ENCODE results near the gene AKT3.
"Not testable (repeated sequence)": the region's sequence is repeated elsewhere in the genome, so short reads cannot be mapped to it uniquely, and the experiment has no call there.

AKT3 gene

DNA sequence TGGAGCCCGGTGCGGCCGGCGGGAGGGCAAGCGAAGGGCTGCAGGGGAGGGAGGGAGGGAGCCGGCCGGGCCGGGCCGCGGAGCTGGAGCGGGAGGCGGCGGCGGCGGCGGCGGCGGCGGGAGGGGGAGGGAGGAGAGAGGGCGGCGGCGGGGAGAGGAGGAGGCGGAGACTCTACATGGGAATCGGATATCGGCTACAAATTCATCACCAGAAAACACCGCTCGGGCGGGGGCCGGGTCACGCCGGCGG lies at the start of gene AKT3:
Gene AKT3, minus strand, starts transcription at position 42 of the 250 bp plus-strand sequence. CDS start 7,073 bp downstream, outside the sequence.
- DNase-seq, result no peak

DNA sequence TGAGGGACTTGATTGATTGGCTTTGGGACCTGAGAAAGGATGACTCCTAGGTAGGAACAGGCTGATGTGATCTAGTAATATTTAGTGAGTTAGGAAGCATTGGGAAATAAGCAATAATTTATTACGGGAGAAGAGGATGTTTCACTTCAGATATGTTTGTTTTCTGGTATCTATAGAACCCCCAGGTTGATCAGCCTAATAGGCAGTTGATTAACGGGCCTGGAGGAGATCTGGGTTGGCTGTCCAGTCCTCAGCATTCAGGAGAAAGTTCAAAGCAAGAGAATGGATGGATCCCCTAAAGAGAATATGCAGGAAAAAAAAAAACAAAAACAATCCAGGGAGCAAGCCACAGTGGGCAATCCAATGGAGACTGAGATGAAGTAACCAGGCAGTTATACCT lies 48.2 kb upstream of the AKT3 start:
- no peak for DNase-seq

DNA sequence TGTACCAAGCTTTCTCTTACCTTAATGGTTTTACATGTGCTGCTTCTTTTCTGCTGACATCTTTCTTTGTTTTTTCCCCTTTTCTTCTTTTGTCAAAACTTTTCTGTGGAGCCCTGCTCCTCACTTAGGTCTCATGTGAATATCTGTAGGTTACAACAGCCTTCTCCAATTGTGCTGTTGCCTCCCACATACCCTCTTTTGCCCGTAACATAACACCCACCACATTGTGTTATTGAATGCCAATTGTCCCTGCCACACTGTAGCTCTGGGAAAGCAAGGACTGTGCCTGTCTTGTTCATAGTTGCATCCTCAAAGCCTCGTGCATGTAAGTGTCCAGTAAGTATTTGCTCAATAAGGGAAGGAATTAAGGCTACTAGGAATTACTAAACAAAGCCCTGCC lies 46.3 kb upstream of the AKT3 start:
- no peak for DNase-seq

DNA sequence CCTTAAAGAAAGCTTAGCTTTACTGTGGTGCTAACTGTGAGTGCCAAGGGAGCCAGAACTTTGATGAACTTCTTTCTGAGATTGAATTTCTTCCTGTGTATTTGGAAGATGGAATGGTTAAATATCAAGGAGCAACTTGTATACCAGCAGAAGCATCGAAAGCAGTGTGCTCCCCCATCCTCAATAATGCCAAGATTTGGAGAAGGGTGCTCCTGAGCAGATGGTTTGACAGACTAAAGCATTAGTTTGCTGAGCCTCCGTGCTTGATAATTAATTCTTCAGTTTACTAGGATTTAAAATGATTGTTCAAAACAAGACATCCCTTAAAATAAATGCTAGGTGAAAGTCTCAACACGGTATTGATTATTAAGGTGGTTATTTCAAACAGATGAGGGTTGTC lies 42.4 kb upstream of the AKT3 start:
- DNase-seq, result no peak

DNA sequence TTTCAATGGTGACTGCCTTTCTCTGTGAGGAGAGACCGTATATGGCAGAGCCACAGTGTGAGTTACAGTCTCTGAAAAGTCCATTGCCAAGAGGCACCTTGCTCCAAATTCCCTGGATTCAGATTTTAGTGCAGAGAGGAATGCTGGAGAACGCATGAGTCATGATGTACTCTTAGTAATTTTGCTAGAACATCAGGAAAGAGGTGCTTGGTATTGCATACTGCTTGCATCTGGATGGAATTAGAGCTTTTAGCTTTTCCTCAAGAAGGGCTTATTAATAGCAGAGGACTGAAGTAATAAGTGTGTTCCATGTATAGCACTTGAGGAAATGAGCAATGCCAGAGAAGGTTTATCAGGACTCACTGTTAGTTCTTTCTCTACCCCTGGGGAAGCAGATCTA lies 40.5 kb upstream of the AKT3 start:
- DNase-seq, result no peak

DNA sequence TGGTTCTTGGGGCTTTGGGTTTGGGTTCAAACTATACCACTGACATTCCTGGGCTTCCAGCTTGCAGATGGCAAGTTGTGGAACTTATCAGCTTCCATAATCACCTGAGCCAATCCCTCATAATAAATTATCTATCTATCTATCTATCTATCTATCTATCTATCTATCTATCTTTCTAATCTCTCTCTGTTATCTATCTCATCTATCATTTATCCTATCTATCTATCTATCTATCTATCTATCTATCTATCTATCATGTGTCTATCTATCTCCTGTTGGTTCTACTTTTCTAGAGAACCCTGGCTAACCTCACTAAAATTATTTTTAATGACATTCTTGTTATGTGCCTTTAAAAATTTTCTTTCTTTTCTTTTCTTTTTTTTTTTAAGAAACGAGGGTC lies 35.8 kb upstream of the AKT3 start:
- DNase-seq, result no peak

DNA sequence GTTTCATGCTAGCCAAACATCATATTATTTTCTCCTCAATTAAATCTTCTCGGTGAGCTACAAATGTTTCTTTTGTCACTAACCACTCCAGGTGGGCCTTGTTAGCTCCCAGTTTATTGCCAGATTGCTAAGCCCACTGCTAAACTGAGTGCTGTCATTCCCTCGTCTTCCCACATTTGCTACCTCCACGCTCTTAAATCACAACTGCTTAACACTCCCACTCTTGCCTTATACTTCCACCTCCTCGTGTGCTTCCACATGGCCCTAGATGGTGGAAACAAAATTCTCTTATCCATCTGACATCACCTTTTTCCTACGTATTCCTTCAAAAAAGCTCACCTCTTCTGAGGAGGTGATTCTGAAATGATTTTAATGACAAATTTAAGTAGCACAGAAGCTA lies 34.6 kb upstream of the AKT3 start:
- DNase-seq, result no peak

DNA sequence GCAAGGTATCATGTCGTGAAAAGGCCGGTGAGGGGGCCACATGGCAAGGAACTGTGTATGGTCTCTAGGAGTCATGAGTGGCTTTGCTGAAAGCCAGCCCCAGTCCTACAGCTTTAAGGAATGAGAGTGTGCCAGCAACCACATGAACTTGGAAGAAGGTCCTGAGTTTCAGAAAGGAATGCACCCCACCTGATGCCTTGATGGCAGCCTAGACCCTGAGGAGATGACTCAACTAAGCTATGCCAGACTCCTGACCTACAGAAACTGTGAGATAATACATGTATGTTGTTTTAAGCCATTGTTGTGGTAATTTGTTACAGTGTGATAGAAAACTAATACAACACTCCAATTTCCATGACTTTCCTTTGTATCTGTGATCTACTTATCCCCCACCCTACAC lies 33.5 kb upstream of the AKT3 start:
- no peak for DNase-seq

DNA sequence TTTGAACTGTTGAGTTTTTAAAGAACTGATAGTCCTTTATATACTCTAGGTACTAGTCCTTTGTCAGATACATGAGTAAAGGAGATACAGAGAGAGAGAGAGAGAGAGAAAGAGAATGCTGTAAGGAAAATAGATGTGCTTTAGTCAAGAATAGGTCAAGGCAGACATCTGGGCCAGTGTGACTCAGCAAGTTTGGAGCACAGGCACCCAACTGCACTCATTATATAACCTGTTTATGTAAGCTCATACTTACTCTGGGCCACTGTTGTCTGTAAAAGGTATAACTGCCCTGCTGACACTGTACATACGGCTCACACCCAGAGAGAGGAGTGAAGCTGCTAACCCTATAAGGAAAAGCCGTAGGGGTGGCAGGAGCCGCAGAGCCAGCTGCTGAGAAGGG lies 32.2 kb upstream of the AKT3 start:
- no peak for DNase-seq

DNA sequence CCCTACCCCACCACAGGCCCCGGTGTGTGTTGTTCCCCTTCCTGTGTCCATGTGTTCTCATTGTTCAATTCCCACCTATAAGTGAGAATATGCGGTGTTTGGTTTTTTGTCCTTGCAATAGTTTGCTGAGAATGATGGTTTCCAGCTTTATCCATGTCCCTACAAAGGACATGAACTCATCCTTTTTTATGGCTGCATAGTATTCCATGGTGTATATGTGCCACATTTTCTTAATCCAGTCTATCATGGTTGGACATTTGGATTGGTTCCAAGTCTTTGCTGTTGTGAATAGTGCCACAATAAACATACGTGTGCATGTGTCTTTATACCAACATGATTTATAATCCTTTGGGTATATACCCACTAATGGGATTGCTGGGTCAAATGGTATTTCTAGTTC lies 27.0 kb upstream of the AKT3 start:
- not testable (repeated sequence) for DNase-seq

DNA sequence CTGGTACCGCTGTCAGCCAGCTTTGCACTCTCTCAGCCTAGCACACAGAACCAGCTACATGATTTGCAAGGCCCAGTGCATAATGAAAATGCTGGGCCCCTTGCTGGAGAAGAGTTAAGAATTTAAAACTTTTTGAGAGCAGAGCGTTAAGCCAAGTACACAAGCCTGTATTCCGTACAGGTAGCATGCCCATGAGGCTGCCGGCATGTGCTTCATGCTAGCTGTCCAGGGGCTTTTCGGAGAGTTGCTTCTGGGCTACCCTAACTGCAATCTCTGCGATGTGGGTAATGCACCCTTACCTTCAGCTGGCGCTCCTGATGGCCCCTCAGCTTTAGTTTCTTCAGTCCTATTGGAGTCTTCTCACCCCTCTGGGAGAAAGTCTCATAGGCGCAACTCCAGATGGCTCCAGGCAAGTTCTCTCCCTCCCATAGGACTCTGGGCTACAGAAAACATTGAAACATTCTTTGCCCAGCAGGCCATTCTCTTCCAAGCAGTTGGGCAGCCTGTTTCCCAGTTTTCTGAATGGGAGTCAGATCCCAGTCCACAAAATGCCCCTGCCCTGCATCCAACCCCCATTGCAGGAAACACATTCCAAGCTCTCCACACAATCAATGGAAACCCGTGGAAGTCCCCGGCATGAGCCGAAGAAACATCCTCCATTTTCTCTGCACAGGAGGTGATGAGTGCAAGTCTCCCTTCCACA lies 5.7 kb upstream of the AKT3 start:
- DNase-seq, result no peak

DNA sequence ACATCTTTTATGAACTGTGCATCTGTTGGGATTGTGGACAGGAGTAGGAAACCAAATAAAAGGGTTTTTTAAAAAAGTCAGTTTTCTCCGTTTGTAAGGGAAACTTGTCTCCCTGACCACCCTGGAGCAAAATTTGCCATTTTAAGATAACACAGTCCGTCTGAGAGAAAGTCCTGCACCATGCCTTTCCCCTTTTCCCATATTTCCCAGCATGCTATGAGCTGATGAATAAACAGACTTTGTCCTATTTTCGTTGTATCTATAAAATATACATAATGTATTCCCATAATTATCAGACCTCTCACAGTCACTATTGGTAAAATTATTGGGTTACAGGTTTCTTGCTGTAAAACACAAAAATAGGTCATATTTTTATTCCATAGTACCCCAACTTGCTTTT lies 1.7 kb upstream of the AKT3 start:
- no peak for DNase-seq

DNA sequence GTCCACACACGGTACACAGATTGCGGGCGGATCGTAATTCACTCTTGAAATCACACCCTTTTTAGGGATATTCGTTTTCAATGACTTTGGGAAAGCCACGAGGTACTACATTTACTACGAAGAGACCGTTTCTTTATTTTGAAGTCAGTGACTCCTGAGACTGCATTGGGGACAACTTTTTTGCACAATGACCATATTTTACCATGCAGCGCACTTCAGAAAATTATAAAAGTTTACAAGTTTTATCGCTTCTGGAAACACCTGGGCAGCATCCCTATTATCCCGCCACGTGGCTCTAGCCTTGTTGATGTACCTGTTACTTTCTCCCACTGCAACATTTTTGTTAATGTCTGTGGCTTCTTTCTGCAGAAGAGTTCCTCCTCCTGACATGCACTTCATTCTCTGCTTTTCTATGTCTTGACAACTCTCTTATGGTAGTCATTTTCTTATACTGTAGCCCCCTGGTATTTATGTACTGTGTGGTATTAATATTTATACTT lies 1.3 kb upstream of the AKT3 start:
- DNase-seq, result no peak

DNA sequence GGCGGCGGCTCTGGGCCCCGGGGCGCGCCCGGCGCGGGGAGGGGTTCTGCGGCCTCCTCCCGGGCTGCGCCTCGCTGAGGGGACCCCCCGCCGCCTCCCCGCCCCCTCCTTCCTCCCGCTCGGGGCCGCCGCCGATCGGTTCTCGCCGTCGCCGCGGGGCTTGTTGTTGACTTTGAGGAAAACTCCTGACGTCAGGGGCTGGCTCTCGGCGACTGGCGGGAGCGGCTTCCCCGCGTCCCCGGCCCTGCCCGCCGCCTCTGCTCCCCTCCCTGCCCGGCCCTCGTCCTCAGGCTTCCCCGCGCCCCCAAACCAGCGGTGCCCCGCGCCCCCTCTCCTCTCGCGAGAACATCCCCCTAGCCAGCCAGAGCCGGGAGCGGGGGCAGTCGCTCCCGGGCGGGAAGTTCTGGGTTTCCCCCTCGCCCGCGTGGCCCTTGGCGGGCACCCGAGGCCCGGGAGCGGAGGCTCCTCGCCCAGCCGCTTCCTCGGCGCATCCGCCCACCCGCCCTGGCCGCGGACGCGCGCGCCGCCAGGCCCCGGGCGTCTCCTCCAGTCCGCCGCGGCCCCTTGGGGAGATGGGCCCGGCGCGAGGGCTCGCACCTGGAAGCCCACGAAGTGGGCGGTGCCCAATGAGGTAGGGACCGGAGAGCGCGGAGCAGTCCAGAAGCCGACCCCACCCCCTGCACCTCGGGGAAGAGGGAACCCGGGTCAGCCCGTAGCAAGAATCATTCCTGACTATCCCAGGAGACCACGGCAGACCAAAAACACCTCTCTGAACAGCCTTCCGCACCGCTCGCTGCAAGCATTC lies 611 bp upstream of the AKT3 start:
- peak; percentile 86 for DNase-seq

DNA sequence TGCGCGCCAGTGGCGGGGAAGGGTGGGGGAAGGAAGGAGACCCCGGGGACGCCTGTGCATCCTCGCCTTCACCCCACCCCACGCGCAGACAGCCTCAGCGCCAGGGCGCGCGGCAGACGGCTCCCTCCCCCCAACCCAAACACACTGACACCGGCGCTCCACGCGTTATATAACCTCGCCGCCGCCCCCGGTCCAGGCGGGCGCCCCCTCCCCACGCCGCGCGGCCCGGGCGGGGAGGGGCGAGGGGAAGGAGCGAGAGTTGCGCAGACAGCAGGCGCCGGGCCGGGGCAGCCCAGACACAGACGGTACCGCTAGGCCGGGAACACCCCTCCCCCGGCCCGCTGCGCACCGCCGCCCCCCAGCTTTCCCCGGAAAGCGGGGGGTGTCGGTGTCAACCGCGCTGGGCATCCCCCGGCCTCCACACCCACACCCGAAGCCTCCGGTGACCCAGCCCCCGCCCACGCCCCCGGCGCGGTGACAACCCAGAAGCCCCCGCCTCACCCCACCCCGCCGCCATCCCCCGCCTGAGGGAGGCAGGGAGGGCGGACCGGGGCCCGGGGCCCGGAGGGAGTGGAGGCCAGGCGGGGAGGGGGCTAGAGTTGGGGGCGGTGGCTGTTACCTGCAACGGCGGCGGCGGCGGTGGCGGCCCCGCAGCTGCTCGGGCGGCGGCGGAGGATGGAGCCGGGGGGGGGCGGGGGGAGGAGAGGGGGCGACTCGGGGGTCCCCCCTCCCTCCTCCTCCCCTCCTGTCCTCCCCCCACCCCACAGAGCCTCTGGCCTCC lies 432 bp downstream of the AKT3 start:
- DNase-seq, result peak; percentile 77

DNA sequence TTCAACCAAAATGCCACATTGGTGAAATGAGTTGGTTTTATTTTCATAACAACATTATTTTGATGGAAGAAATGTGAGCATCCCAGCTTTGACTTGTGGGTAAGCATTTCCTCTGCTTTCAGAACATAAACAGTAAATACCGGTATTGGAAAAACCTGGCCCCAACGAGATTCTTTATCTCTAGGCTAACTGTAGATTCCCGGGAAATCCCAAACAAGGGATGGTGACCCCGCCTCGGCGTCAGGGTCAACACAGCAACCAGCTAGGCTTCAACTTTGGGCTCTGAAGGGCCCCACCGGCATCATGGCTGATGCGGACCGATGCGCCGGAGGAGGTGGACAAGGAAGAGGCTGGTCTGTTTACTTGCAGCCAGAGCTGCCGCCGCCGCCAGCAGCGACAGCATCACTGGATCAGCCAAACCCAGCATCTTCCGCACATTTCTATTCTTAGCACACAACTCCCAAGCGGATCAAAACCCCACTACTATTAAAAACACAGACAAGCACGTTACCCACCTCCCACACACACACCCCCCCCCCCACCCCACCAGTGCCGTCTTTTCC lies 1.1 kb downstream of the AKT3 start:
- DNase-seq, result peak; percentile 59

DNA sequence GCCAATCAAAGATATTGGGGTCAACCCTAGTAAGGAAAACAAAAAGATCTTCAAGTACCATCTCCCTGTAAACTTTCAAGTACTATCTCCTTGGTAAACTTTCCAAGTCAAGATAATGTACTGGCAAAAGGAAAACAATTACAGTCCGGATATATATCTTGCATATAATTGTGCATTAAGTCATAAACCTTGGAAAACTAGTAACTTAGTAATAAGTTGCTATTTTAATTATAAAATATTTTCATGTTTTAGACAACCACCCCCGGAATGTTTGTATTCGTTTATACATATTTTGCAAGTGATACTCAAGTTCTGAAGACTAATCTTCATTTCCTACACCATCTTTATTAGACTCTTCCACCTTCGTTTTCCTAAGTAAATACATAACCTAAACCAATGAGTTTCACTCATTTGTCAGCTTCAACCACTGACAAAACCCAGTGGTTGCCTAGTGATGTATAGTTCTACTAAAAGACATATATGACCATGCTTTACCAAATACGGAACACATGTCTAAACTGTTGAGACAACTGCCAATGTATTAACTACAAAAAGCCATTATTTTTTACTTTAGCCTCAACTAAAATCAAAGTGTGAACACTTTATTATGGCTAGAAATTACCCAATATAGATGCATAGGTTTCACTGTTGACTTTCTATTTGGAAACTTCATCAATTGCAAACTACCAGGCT lies 1.7 kb downstream of the AKT3 start:
- DNase-seq, result no peak

DNA sequence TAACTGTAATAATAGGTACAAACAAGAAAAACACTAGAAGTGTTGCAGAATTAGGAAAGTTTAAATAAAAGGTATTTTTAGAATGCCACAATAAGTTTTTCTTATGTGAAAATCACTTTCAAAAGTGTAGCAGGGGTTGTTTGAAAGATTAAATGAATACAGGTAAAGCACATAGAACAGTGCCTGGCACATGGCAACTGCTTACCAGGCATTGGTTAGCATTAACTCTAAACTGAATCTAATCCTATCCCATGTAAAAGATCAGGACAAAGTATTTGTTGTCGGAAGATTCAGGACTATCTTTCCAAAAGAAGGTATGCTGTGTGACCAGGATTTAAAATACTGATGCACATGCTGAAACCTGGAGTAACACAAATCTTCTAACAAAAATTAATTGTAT lies 3.3 kb downstream of the AKT3 start:
- DNase-seq, result no peak

DNA sequence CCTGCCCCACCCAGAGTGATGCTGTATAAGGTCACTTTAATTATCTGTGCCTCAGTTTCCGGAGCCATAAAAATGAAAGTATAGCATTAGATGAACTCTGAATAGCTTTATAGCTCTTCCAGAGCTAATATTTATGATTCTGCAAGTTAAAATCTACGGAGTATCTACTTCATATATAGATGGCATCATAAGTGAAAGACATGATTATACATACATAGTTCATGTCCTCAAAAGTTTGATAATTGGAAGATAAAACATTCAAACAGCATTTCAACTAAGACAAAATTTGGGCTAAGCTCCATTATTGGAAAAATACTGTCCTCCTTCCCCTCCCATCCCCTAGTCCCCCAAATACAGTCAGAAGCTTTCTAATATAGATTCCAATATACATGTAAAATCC lies 4.2 kb downstream of the AKT3 start:
- no peak for DNase-seq

DNA sequence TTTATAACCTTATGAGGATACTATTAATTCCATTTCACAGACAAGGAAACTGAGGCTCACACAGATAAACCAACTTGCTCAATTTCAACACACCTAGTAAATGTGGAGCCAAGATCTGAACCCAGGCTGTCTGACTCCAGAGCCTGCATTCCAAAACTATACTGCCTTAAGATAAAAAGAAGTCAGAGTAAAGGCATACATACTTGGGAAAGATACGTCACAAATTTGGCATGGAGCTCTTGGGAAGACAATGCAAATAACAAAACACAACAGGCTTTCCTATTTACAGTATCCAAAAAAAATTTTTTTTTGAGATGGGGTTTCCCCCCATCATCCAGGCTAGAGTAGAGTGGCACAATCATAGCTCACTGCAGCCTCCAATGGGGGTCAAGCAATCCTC lies 5.9 kb downstream of the AKT3 start:
- no peak for DNase-seq

DNA sequence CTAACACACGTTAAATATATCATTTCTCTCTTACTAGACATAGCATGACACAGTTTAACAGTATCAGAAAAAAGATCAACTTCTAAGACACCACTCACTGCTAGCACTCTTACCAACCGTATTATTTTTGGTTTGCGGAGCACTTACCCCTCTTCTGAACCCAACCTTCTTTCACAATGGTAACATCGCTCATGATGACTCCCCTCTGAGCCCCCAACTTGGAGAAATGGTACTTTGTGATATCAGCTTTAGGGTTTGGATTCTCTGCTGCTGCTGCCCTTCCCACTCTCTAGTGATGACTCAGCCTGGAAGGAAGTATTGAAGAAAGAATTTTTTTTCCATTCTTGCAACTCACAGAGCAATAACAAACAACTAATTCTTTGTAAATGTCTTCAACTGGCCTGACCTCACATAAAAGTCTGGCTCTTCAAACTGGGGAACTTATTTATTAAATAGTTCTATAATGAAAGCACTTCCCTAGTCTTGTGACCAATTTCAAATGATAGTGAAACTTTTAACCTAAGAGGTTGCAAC lies 7.0 kb downstream of the AKT3 start:
- no peak for DNase-seq

DNA sequence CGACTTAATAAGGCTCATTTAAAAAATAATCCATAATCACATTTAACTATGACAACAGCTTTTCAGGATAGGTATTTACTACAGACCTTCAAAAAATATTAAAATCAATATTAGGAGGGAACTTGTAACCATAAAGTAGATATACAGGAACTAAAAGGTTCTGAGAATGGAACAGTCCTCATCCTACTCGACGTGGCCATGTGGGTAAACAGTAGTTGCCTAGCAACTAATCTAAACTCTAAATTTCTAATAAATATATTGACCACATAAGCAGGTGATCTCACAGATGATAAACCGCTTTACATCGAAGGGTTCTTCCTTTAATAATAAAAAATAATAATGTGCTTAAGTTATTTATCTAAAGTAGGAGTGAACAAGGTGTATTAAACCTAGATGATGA lies 7.9 kb downstream of the AKT3 start:
- no peak for DNase-seq

DNA sequence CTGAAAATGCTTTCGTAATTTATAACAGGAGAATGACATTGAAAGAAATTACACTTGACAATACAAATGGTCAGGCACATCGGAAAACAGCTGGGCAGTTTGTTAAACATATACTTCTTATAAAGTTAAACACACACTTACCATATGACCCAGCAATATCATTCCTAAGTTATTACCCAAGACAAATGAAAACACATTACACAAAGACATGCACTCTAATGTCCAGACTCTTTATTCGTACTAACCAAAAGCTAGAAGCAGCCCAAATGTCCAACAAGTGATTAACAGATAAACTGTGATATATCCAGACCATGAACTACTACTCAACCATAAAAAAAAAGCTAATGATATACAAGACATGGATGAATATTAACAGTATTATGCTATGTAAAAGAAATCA lies 8.5 kb downstream of the AKT3 start:
- no peak for DNase-seq
